PC-9 (cell line): ENCODE results near the gene RNF223.

Source experiments
- CTCF ChIP-seq: fragments of 200-600 bp; sonication (generic); conservative IDR thresholded peaks from 2 replicates; pipeline ENCODE4 v1.6.1; 2017; ENCODE audit warnings: mixed run types, antibody characterized with exemption, mild to moderate bottlenecking, moderate library complexity
- EZH2 ChIP-seq: fragments of 200-600 bp; sonication (generic); IDR thresholded peaks from 2 replicates; pipeline ENCODE4 v1.8.0; 2017; ENCODE audit warnings: antibody characterized with exemption, low read depth

GRCh38 chr1:1052003-1052840 is 21.9 kb downstream of the RNF223 start:
- TF ChIP-seq CTCF = no peak
- no peak for TF ChIP-seq EZH2
